GM12891 (cell line): ENCODE results near the gene RPH3AL.

ENCODE experiments used
- POLR2A ChIP-seq: IDR thresholded peaks from 2 replicates; pipeline ENCODE4 v1.6.1; 2011; ENCODE audit warnings: low read depth, low read length, control low read depth
- TAF1 ChIP-seq: IDR thresholded peaks from 2 replicates; pipeline ENCODE4 v1.6.1; 2011; ENCODE audit warnings: low read depth, low read length, control low read depth

- TF ChIP-seq TAF1 = no peak
- no peak for TF ChIP-seq POLR2A
Observed at GRCh38 chr17:185445-186138, 167.0 kb downstream of the RPH3AL start.
